Endometrial microvascular endothelial cells (primary cell): ENCODE data around the gene SLC41A3. TPM values are rescaled to one million over a fixed set of nuclear protein-coding genes. Genes with fewer than 3 reads are reported as not detected.
"Not testable (repeated sequence)": the region's sequence is repeated elsewhere in the genome, so short reads cannot be mapped to it uniquely, and the experiment has no call there.

ENCODE experiments used
- in situ Hi-C: cut with HindIII; loops from 2 replicates; pipeline ENCODE4 v1.10.0; 2017; ENCODE audit warnings: low sequenced_read_pairs, low pct_unique_long_range_greater_than_20kb; ENCODE audit errors: inconsistent ontology term
- total RNA-seq: library from RNA; depleted of rRNA; stranded (reverse); fragments of >200 nt; gene quantifications from one replicate; pipeline ENCODE4 v1.2.3, GENCODE V29; 2015; ENCODE audit errors: inconsistent ontology term

The SLC41A3 gene
- total RNA-seq, 1 donor from 2014 or later, result 50.3 TPM

GRCh38 chr3:126021702-126022101 lies 62.2 kb downstream of the SLC41A3 start:
- in situ Hi-C loops, result no loop called here

DNA sequence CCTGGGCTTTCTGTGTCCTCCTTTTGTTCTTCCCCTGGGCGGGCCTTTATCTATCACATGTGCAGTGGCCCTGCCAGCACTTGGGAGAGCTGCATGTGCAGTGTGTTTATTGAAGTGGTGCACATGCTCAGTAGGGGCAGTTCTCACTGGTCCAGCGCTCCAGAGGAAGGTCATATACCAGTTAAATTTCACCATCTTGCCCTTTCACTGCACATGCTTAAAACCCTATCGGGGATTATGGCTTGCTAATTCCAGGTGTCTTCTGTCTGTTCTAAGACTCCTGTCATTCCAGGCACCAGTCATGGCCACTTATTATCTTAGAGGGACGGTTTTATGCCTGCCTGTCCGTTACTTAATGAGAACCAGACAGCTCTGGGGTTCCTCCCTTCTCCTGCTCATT lies 62.7 kb downstream of the SLC41A3 start:
- in situ Hi-C loops, result no loop called here

- in situ Hi-C loops, result no loop called here
Observed at GRCh38 chr3:126019683-126020082, 64.2 kb downstream of the SLC41A3 start.

- in situ Hi-C loops, result no loop called here
Observed at GRCh38 chr3:126018995-126019394, 64.9 kb downstream of the SLC41A3 start.

DNA sequence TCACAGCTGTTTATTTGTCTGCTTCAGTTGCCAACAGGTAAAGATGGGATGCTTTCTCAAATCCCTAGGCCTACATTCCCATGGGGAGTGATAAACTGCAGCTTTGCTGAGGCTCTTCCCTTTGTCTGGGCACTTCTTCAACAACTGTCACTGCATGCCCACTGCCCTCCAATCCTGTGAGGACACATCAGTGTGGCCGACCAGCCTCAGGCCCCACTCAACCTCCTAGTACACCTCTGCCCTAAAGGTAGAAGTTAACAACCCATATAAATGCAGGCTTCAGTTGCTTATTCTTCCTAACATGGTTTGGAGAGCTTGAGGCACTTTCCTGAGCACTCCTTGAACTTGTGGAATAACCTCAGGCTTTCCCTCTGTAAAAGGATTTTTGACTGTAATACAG lies 65.4 kb downstream of the SLC41A3 start:
- in situ Hi-C loops, result no loop called here

DNA sequence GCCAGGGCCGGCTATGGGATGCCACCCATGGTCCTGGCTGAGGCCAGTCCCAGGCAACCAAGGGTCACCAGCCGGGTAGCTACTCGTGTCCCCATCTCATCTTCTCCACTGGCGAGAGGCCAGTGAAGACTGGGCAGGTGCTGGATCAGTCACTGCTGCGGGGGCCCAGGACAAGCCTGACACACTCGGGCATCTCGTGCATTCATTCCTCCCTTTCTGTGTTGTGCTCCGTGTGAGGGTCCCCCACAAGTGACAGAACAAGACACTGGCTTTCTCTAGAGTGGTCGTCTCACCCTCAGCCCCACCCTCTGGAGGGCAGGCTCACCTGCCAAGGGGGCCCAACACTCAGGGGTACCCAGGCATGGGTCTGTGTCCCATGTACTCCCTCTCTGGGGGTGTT lies 66.6 kb downstream of the SLC41A3 start:
- in situ Hi-C loops, result no loop called here

GRCh38 chr3:126016616-126017015 lies 67.3 kb downstream of the SLC41A3 start:
- in situ Hi-C loops, result no loop called here

DNA sequence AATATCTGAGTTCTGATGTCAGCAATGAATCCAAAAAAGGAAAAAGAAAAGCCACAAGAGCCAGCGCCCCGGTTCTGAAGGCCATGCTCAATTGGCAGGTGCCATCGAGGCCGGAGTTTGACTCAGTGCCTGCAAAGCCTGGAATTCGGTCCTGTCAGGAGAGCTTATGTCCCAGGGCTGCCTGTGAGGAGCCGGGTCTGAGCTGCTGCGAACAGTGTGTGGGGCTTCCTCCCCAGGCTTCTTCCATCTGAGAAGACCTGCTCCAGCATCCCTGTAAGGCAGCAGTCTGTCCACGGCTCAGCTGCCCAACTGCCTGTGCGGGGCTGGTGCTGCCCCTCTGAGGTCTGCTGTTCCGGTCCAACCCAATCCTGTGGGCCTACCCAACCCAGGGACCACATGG lies 68.8 kb downstream of the SLC41A3 start:
- in situ Hi-C loops, result no loop called here

- in situ Hi-C loops, result no loop called here
Observed at GRCh38 chr3:126014252-126014651, 69.7 kb downstream of the SLC41A3 start.

GRCh38 chr3:126013751-126014156 lies 70.2 kb downstream of the SLC41A3 start:
- in situ Hi-C loops, result no loop called here

- in situ Hi-C loops, result no loop called here
Observed at GRCh38 chr3:126009181-126009580, 74.7 kb downstream of the SLC41A3 start.

DNA sequence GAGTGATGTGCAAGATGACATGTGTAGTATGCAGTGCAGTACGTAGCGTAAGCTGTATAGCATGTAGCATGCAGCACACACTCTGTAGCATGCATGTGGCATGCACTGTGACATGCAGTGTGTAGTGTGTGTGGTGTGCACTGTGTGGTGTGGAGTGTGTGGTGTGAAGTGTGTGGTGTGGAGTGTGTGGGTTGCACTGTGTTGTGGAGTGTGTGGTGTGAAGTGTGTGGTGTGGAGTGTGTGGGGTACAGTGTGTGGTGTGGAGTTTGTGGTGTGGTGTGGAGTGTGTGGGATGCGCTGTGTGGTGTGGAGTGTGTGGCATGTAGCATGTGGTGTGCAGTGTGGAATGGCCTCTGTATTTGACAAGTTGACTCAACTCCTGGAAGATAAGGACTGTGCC lies 75.7 kb downstream of the SLC41A3 start:
- in situ Hi-C loops, result no loop called here

DNA sequence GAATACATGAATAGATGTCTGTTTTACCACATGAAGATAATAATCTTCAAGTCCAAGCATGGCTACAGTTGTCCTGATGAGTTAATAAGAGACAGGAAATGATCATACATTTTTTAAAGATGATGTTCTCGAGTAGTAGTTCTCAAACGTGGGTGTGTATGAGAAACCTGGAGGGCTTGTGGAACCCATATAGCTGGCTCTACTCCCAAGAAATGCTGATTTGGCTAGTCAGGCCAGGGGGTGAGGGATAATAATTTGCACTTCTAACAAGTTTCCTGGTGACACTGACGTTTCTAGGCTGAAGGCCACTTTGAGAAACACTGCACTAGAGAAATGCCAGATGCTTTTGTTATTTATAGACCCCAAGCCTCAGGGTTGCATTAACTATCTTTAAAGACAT lies 78.0 kb downstream of the SLC41A3 start:
- in situ Hi-C loops, result no loop called here

DNA sequence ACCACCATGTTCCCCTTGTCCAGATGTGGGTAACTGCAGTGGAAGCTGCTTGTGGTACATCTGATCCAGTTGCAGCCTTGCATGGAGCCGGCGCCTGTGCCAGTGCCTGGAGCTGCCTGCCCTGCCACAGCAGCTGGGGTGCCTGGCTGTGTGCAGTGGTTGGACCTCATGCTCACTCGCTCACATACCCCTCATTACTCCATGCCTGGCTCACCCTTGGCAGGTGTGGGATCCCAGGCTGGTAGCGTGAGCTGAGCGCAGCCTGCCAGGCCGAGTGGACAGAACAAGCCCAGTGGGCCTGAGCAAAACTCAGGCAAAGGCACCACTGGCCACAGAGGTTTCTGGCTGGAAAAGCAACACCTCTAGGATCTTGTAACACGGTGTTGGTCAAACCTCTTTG lies 79.2 kb downstream of the SLC41A3 start:
- in situ Hi-C loops, result no loop called here

DNA sequence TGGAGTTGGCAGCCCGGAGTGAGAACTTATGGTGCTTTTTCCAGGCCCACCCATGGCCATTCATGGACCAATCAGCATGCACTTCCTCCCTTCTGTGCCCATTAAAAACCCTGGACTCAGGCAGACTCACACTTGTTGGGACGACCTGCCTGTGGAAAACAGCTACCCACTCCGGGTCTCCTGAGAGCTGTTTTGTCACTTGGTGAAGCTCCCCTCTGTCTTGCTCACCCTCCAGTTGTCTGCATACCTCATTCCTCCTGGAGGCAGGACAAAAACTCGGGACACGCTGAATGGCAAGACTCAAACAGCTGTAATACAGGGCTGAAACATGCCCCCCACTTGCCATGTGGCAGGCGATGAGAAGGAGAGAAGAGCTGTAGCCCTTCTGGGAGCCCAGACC lies 79.7 kb downstream of the SLC41A3 start:
- in situ Hi-C loops, result no loop called here

DNA sequence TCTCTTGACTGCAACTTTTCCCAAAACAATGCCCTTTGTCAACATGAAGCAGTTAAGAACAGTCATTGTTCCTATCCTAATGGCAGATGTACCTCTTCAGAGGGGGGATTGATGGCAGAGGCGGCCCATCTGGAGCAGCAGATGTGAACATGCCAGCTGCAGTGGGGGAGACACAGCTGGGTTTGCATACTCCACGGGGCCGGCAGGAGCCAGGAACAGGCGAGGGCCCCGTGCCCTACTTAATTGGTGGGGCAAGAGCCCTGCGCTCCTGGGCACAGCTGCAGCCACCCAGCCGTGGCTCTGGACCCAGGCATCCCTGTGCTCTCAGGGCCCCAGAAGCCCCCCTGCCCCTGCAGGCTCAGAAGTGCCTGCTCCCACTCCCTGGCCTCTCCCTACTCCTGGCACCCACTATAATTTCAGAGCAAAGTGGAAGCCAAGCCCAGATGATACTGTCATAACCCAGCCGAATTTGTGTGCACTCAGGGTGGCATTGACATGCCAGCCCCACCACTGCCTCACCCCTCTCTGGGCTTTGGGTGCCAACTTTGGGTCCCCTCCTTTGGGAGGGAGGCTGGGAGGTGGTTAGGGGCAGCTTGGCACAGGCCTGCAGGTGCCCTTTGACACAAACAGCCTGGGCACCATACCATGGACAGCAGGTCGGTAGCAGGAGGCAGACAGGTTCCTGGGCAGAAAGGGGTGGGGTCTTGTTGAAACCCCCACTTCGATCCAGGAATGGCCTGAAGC lies 80.3 kb downstream of the SLC41A3 start:
- in situ Hi-C loops, result no loop called here

GRCh38 chr3:126002189-126002588 lies 81.7 kb downstream of the SLC41A3 start:
- in situ Hi-C loops, result no loop called here

DNA sequence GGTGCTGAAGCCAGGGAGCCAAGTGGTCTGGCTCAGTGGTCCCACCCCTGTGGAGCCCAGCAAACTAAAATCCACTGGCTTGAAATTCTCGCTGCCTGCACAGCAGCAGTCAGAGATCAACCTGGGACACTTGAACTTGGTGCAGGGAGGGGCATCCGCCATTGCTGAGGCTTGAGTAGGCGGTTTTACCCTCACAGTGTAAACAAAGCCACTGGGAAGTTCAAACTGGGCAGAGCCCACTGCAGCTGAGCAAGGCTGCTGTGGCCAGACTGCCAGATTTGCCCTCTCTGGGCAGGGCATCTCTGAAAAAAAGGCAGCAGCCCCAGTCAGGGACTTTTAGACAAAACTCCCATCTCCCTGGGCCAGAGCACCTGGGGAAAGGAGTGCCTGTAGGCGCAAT lies 87.2 kb downstream of the SLC41A3 start:
- in situ Hi-C loops, result not testable (repeated sequence)

DNA sequence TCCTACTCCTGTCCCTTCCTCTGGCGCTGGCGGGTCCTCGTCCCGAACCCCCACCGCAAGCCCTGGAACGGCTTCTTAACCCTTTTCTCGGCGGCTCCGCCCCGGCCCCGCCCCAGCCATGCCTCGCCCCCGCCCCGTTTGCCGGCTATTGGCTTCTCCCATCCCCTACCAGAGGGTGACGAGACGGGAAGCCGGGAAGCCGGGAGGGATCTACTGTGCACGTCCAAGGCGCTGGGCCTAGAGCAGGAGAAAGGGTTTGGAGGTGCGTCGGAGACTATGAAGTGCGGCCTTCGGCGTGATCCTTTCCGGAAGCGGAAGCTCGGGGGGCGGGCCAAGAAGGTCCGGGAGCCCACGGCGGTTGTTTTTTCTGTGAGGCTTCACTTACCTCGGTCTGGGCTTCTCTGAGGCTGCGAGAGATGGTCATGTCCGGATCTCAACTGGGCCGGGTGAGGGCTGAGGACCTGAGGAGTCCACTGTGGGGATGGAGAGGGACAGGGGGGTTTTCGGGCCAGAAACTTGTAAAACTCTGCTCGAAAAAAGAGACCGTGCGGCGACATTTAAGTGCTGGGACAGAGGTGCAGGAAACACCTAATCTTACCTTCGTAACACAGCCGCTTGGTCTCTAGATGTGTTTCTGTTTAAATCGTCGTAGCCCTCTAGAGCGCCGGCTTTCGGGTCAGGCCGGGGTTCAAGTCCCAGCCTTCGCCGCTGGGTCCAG lies 93.5 kb downstream of the SLC41A3 start:
- in situ Hi-C loops, result no loop called here

GRCh38 chr3:125984951-125985350 lies 99.0 kb downstream of the SLC41A3 start:
- in situ Hi-C loops, result not testable (repeated sequence)
